ENCODE results near the gene NPAS1. TPM values are rescaled to one million over a fixed set of nuclear protein-coding genes. Genes with fewer than 3 reads are reported as not detected.

Gene NPAS1
- polyA plus RNA-seq, 6 donors from 2014 or later: 0.19 to 0.61 (median 0.40) TPM; not detected in 2

DNA sequence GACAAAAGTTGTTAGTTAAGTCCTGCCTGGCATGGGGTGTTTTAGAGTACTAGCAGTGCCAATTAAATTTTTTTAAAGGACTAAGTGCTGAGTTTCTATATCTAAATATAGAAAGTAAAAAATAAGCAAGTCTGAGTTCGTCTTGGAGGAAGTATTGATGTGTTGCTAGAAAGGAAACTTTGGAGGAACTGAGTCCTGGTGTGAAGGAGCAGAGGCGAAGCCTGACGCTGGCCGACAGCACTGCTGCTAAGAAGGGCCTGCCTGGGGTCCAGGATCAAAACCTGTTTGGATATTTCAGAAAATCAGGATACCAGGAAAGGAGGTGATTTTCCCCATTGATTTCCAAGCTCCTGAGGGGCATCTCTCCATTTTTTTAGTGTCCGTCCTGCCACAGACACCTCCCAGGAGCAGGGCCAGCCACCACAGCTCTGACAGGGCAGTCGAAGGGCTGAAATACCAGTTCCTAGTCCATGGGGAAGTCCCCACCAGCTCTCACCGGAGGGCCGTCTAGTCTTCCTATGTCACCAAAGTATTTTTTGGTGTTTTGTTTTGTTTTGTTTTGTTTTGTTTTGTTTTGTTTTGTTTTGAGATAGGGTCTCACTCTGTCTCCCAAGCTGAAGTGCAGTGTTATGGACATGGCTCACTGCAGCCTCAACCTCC lies 38.2 kb upstream of the NPAS1 start:
- no peaks in the 10 kb centered on the region for H3K36me3 Mint-ChIP-seq

DNA sequence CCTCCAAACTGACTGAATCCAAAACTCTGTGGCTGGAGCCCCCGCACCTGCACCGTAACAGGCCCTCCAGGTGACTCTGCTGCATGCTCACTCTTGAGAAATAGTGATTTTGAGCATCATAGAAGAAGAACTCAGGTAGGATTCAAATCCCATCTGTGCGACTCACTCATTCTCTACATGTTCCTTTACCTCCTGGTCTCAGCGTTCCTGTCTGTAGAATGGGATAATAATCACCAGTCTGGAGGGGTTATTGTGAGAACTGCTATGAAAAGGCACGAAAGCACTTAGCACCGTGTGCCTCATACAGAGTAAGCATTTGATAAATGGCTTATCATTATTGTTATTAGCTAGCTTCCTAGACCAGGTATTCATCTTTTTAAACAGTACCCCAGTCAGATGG lies 36.5 kb upstream of the NPAS1 start:
- no peaks in the 10 kb centered on the region for H3K9me3 Mint-ChIP-seq
- no peak for ATAC-seq (ENCODE audit: low read depth in 2 of 2)
- no peak for DNase-seq
- peak overlapping the region in 1 of 6 donors; percentile 38 for H3K27ac Mint-ChIP-seq
- peaks cover 26 to 29% (median 26%) of the 10 kb centered on the region in 3 donors for H3K4me1 Mint-ChIP-seq
- H3K4me3 Mint-ChIP-seq: no peak overlapping the region
- no peaks in the 10 kb centered on the region for H3K27me3 Mint-ChIP-seq
- no peaks in the 10 kb centered on the region for H3K36me3 Mint-ChIP-seq

More for the DNA sequence above, 38.2 kb upstream of the NPAS1 start:
- H3K9me3 Mint-ChIP-seq: no peaks in the 10 kb centered on the region
- DNase-seq (no peak), ATAC-seq (ENCODE audit: low read depth in 2 of 2) (no peak)
- no peak overlapping the region for H3K4me3 Mint-ChIP-seq
- peak overlapping the region in 5 of 6 donors; percentile 53 to 96 (median 69) for H3K27ac Mint-ChIP-seq
- peaks cover 31 to 45% (median 40%) of the 10 kb centered on the region in 3 donors for H3K4me1 Mint-ChIP-seq
- H3K27me3 Mint-ChIP-seq: no peaks in the 10 kb centered on the region

DNA sequence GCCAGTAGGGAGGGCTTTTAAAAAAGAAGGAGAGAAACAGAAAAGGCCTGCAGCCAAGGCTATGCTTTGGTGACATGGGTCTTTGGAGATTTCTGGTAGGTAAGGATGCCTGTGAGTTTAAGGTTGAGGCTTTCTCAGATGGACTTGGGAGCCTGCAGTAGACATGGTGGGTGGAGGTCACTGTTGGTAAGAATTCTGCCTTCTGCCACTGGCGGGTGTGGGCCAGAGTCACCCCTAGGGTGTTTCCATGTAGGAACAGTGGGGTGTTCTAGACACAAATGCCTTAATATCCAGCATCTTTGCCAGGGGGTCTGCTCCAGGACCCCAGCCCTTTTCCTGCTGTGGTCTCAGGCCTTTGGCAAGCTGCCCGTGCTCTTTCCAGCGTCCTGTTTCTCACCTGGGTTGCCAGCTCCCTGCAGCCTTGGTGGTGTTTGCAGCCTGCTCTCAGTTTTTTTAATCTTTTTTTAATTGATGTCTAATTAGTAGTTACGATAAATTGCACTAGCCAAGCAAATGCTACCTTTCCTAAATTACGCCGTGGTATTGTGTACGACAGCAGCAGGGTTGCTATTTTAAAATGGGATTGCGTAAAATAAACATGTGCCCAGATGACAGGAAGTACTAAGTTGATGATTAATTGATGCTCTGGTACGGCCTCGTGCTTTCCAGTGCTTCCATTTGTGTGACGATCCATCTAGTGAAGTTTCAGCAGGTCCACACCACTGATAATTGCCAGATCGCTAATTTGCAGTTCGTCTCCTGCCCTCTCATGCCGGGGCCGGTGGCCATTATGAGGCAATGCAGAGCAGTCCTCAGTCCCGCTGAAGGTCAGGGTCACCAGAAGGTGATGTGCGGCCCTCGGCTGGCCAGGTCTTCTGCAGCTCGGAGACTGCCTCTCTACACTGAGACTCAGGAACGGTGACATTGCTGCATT lies 35.3 kb upstream of the NPAS1 start:
- no peaks in the 10 kb centered on the region for H3K27me3 Mint-ChIP-seq

GRCh38 chr19:46985542-46986415 lies 33.9 kb upstream of the NPAS1 start:
- H3K36me3 Mint-ChIP-seq: peaks cover 0 to 8% of the 10 kb centered on the region in 2 donors
- no peak overlapping the region for H3K27ac Mint-ChIP-seq
- H3K9me3 Mint-ChIP-seq: no peaks in the 10 kb centered on the region
- peak overlapping the region in 1 of 8 donors; percentile 29 for H3K4me3 Mint-ChIP-seq
- ATAC-seq (ENCODE audit: low read depth in 2 of 2): no peak
- no peak for DNase-seq
- no peaks in the 10 kb centered on the region for H3K27me3 Mint-ChIP-seq
- peaks cover 9 to 16% (median 12%) of the 10 kb centered on the region in 3 donors for H3K4me1 Mint-ChIP-seq

More for the DNA sequence above, 35.3 kb upstream of the NPAS1 start:
- DNase-seq (no peak), ATAC-seq (ENCODE audit: low read depth in 2 of 2) (no peak)
- Mint-ChIP-seq H3K4me3 (no peak overlapping the region), H3K27ac (no peak overlapping the region), H3K9me3 (no peaks in the 10 kb centered on the region), H3K36me3 (peaks cover 0 to 3% of the 10 kb centered on the region in 2 donors), H3K4me1 (peaks cover 18 to 21% (median 21%) of the 10 kb centered on the region in 3 donors)

DNA sequence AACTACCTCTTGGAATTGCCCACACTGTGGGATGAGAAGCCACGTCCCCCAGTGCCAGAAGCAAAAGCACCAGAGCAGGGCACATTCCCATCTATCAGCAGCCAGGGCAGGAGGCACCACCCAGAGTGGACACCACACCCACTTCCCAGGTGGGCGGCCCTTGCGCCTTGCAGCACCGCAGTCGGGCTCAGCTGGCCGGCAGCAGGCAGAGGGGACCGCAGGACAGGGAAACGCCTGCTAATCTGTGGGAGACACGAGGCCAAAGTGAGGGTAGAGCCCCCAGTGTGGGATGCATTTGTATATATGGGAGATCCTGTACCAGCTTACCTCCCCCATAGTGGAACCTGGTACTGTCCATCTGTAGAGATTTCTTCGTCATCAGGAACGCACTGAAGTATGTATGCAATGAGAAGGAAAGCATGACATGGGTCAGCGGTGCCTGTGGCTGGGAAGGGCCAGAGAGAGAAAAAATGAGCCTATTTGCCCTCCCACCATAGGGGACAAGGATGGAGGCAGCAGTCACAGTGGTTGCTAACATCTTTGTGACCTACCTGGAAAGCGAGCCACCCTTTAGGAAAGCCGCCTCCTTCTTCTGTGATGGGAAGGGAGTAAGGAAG lies 30.9 kb upstream of the NPAS1 start:
- DNase-seq: no peak
- peaks cover 0 to 8% of the 10 kb centered on the region in 2 donors for H3K36me3 Mint-ChIP-seq
- H3K9me3 Mint-ChIP-seq: no peaks in the 10 kb centered on the region

DNA sequence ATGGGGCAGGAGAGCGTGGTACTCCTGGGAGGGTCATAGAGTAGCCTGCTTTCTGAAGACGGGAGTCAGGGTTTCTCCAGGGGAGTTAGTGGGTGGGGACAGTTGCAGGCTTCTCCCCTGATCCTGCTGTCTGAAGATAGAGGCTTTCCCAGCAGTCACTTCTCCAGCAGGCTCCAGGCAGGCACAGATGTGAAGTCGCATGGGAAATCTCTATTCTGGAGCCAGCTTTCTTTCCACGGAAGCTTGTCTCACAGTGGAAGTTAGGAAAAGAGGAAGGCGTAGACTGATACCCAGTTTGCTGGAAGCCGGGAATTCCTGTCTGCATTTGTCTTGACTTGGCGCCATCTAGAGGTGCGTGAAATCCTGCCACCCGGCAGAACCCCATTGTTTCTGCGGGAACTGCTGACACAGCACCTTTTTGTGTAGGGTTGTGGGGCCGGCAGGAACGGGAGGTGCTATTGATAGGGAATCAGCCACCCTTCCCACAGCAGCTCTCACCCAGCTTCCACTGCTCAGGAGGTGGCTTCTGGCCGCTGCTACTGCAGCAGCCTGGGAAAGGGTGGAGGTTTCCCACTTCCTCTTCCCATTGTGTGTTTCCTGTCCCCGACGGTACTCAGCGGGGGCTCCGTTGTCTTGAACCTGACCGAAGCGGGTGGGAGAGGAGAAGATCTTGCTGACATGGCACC lies 28.5 kb upstream of the NPAS1 start:
- Mint-ChIP-seq H3K27me3 (no peaks in the 10 kb centered on the region), H3K9me3 (no peaks in the 10 kb centered on the region), H3K4me3 (peak overlapping the region in 1 of 8 donors; percentile 73), H3K4me1 (peaks cover 0 to 13% (median 10%) of the 10 kb centered on the region in 3 donors), H3K27ac (peak overlapping the region in 1 of 6 donors; percentile 79), H3K36me3 (peaks cover 0 to 8% of the 10 kb centered on the region in 2 donors)
- DNase-seq: peak; percentile 12
- peak in 1 of 2 donors; percentile 27 for ATAC-seq (ENCODE audit: low read depth in 2 of 2)

More for the DNA sequence above, 30.9 kb upstream of the NPAS1 start:
- ATAC-seq (ENCODE audit: low read depth in 2 of 2): no peak
- Mint-ChIP-seq H3K27ac (peak overlapping the region in 1 of 6 donors; percentile 22), H3K4me3 (no peak overlapping the region), H3K4me1 (peaks cover 0 to 15% (median 10%) of the 10 kb centered on the region in 3 donors), H3K27me3 (no peaks in the 10 kb centered on the region)

DNA sequence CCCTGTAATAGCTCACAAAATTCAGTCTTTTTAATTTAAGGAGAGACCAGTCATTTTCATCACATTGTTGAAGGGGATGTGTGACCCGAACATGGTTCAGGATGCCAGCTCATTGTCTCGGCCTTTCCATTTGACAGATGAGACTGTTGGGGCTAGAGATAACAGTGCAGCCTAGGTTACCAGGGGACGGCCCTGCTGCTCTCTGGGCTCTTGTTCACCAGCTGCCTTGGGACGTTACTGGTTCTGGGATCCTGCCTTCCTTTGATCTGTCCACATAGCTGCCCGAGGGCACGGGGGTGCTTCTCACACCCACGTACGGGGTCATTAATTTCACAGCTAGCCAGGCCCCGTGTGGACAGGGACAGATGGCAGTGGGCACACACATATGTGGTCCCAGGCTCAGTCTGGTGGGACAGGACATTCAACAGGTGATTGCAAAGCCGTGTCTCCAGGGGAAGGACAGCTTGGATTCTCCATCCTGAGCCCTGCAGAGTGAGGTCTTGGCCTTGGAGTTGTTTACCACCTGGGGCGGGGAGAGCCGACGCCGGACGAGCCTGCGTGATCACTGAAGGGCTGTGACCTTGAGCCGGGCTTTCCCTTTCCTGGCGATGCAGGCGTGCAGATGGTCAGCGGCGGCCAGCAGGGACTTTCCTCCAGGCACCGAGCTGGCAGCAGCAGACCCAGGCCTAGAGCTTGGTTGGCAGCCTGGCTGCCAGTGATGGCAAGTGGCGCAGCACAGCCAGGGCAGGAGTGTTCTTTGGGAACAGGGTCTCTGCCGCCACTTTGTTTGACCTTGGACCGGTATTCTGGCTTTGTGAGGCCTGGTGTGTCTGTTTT lies 26.7 kb upstream of the NPAS1 start:
- no peak overlapping the region for H3K4me3 Mint-ChIP-seq
- peaks cover 0 to 13% (median 10%) of the 10 kb centered on the region in 3 donors for H3K4me1 Mint-ChIP-seq
- H3K36me3 Mint-ChIP-seq: peaks cover 0 to 8% of the 10 kb centered on the region in 2 donors
- no peak for ATAC-seq (ENCODE audit: low read depth in 2 of 2)
- peak overlapping the region in 2 of 6 donors; percentile 41 to 44 for H3K27ac Mint-ChIP-seq
- no peaks in the 10 kb centered on the region for H3K27me3 Mint-ChIP-seq
- DNase-seq: no peak
- H3K9me3 Mint-ChIP-seq: no peaks in the 10 kb centered on the region

- no peaks in the 10 kb centered on the region for H3K27me3 Mint-ChIP-seq
- H3K27ac Mint-ChIP-seq: peak overlapping the region in 1 of 6 donors; percentile 83
- no peak overlapping the region for H3K4me3 Mint-ChIP-seq
- ATAC-seq (ENCODE audit: low read depth in 2 of 2) (no peak), DNase-seq (no peak)
- H3K36me3 Mint-ChIP-seq: peaks cover 0 to 8% of the 10 kb centered on the region in 2 donors
- peaks cover 0 to 13% (median 10%) of the 10 kb centered on the region in 3 donors for H3K4me1 Mint-ChIP-seq
- no peaks in the 10 kb centered on the region for H3K9me3 Mint-ChIP-seq
Observed at GRCh38 chr19:46993622-46994021, 26.0 kb upstream of the NPAS1 start.

- H3K4me1 Mint-ChIP-seq: peaks cover 0 to 13% (median 10%) of the 10 kb centered on the region in 3 donors
- no peak for ATAC-seq (ENCODE audit: low read depth in 2 of 2)
- H3K9me3 Mint-ChIP-seq: no peaks in the 10 kb centered on the region
- H3K36me3 Mint-ChIP-seq: peaks cover 0 to 6% of the 10 kb centered on the region in 2 donors
- H3K4me3 Mint-ChIP-seq: no peak overlapping the region
- H3K27me3 Mint-ChIP-seq: no peaks in the 10 kb centered on the region
- no peak overlapping the region for H3K27ac Mint-ChIP-seq
- DNase-seq: no peak
Observed at GRCh38 chr19:46994141-46994686, 25.4 kb upstream of the NPAS1 start.

GRCh38 chr19:46995492-46995891 lies 24.1 kb upstream of the NPAS1 start:
- Mint-ChIP-seq H3K27ac (no peak overlapping the region), H3K4me3 (no peak overlapping the region), H3K36me3 (peaks cover 0 to 4% of the 10 kb centered on the region in 2 donors), H3K9me3 (no peaks in the 10 kb centered on the region), H3K4me1 (peaks cover 0 to 10% (median 10%) of the 10 kb centered on the region in 3 donors), H3K27me3 (no peaks in the 10 kb centered on the region)
- DNase-seq (no peak), ATAC-seq (ENCODE audit: low read depth in 2 of 2) (no peak)

DNA sequence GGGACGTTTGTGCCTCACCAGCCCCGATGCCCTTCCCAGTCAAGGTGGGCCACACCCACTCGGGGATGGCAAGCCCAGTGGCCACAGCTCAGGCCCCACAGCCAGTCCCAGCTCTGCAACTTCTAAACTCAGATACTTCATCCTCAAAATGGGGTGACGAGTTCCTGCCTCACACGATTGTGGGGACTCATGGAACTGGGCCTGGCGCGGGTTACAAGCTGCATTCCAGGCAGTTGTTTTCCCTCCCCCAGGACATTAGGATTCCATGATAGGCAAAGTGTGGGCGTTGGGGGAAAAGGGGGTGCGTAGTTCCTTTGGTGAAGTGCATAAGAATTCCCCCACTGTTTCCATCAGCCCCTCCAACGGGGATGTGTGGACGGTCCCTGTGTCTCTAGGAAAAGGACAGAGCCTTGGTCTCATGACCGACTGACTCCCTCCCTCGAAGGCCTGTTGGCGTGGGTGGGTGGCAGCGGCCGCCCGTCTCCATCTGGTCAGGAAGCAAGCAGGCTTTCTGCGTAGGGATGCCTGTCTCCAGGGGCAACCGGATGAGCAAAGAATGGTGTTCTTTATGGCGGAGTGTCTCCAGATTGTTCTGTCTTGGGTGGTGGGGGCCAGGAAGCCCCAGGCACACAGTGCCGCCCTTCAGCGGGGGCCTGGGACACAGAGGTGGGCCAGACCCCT lies 21.1 kb upstream of the NPAS1 start:
- peaks cover 5 to 12% (median 6%) of the 10 kb centered on the region in 3 donors for H3K4me1 Mint-ChIP-seq
- H3K27ac Mint-ChIP-seq: no peak overlapping the region
- H3K36me3 Mint-ChIP-seq: peaks cover 0 to 8% of the 10 kb centered on the region in 2 donors
- no peaks in the 10 kb centered on the region for H3K27me3 Mint-ChIP-seq
- DNase-seq (no peak), ATAC-seq (ENCODE audit: low read depth in 2 of 2) (no peak)
- H3K4me3 Mint-ChIP-seq: no peak overlapping the region
- H3K9me3 Mint-ChIP-seq: no peaks in the 10 kb centered on the region
